HCT116 (cell line): ENCODE measurements around the gene CAV1. TPM values are rescaled to one million over a fixed set of nuclear protein-coding genes. Genes with fewer than 3 reads are reported as not detected.

ENCODE experiments used
- ATAC-seq: fragments of 200-7000 bp; cut with Tn5 transposase; 2 replicates; pipeline ENCODE4 v1.9.1; 2020; ENCODE audit warnings: mild to moderate bottlenecking, moderate library complexity
- BruUV-seq: library from RNA; stranded (reverse); fragments of 400-500 nt; replicated peaks from 2 replicates; lab custom pipeline; 2021; lab: Mats Ljungman, UMichigan
- CTCF ChIA-PET: fragments of 300-600 bp; sonication (Branson Sonifier 250); formaldehyde crosslinking; loops from one replicate; lab custom pipeline; 2021; ENCODE audit warnings: antibody characterized with exemption; lab: Charles Lee
- POLR2A ChIA-PET: fragments of 300-600, 350-600 bp; sonication (Branson Sonifier 250); formaldehyde crosslinking; loops from one replicate; lab custom pipeline; 2021; ENCODE audit warnings: antibody characterized with exemption; lab: Charles Lee
- RAD21 ChIA-PET, 2 experiments: fragments of 300-600 bp; sonication (Branson Sonifier 250); formaldehyde crosslinking; loops; one replicate each; lab custom pipeline; 2023; ENCODE audit warnings: low total read pairs in 2 of 2; ENCODE audit not compliant: uncharacterized antibody in 2 of 2, unreplicated experiment in 2 of 2, low non-redundant PET in 1 of 2; lab: Charles Lee
- DNase-seq: peaks from one replicate; pipeline ENCODE4 v3.0.0-alpha.2; 2010; ENCODE audit warnings: low read depth, low spot score
- H2AFZ ChIP-seq: fragments of 200-600 bp; shearing (Covaris generic), sonication (generic); 2 replicates; pipeline ENCODE4 v1.6.1; 2017; ENCODE audit warnings: low read depth, mixed run types, mixed read lengths, antibody characterized with exemption, low read length; ENCODE audit not compliant: poor library complexity, severe bottlenecking
- H3K27ac ChIP-seq: 2 replicates; pipeline ENCODE4 v1.5.1; 2012; ENCODE audit warnings: low read depth, low read length
- H3K27me3 ChIP-seq: fragments of 200-600 bp; sonication (generic); 2 replicates; pipeline ENCODE4 v1.6.1; 2016; ENCODE audit warnings: mixed run types, low read length, mixed read lengths; ENCODE audit not compliant: insufficient read depth
- H3K36me3 ChIP-seq, 2 experiments: fragments of 200-500 bp in 1 of 2; fragments of 200-600 bp in 1 of 2; sonication (Bioruptor generic) in 1 of 2; sonication (generic) in 1 of 2; 2 replicates each; pipeline versions ENCODE4 v1.5.1 to v1.6.1; 2014 to 2016; ENCODE audit warnings: low read length in 2 of 2, inconsistent platforms in 1 of 2, mixed read lengths in 1 of 2, mixed run types in 1 of 2; ENCODE audit not compliant: insufficient read depth in 2 of 2, control insufficient read depth in 1 of 2
- H3K4me1 ChIP-seq, 2 experiments: fragments of 200-600 bp in 1 of 2; sonication (generic) in 1 of 2; 2 replicates each; pipeline versions ENCODE4 v1.5.1 to v1.6.1; 2012 to 2017; ENCODE audit warnings: low read length in 2 of 2, inconsistent platforms in 1 of 2, mild to moderate bottlenecking in 1 of 2, mixed read lengths in 1 of 2, mixed run types in 1 of 2, moderate library complexity in 1 of 2; ENCODE audit not compliant: insufficient read depth in 2 of 2, control insufficient read depth in 1 of 2
- H3K4me2 ChIP-seq: fragments of 200-600 bp; sonication (generic); 2 replicates; pipeline ENCODE4 v1.6.1; 2017; ENCODE audit warnings: mixed run types, low read length, mixed read lengths
- H3K4me3 ChIP-seq, 2 experiments: fragments of 200-600 bp in 1 of 2; sonication (generic) in 1 of 2; replicated peaks in 1 of 2; 2 replicates each; pipeline ENCODE4 v1.5.1; 2011 to 2016; ENCODE audit warnings: low read length in 2 of 2, control low read depth in 1 of 2, low read depth in 1 of 2, mild to moderate bottlenecking in 1 of 2, mixed read lengths in 1 of 2, mixed run types in 1 of 2
- H3K79me2 ChIP-seq: fragments of 200-600 bp; sonication (generic); 2 replicates; pipeline ENCODE4 v1.6.1; 2017; ENCODE audit warnings: mild to moderate bottlenecking, mixed run types, low read length, moderate library complexity, mixed read lengths; ENCODE audit not compliant: insufficient read depth
- H3K9ac ChIP-seq: fragments of 200-600 bp; sonication (generic); 2 replicates; pipeline ENCODE4 v1.6.1; 2016; ENCODE audit warnings: low read length, mixed read lengths
- H3K9me2 ChIP-seq: fragments of 200-600 bp; sonication (generic), shearing (Covaris generic); 2 replicates; pipeline ENCODE4 v1.6.1; 2017; ENCODE audit warnings: mixed run types, mild to moderate bottlenecking, moderate library complexity; ENCODE audit not compliant: insufficient read depth
- H3K9me3 ChIP-seq, 2 experiments: fragments of 200-500 bp in 1 of 2; fragments of 200-600 bp in 1 of 2; sonication (Bioruptor generic) in 1 of 2; sonication (generic) in 1 of 2; 2 replicates each; pipeline ENCODE4 v1.6.1; 2014 to 2017; ENCODE audit warnings: low read length in 2 of 2, mixed read lengths in 2 of 2, inconsistent platforms in 1 of 2, low read depth in 1 of 2, mild to moderate bottlenecking in 1 of 2, mixed run types in 1 of 2, moderate library complexity in 1 of 2; ENCODE audit not compliant: control insufficient read depth in 1 of 2, insufficient read depth in 1 of 2
- H4K20me1 ChIP-seq: fragments of 200-600 bp; sonication (generic), shearing (Covaris generic); 2 replicates; pipeline ENCODE4 v1.6.1; 2017; ENCODE audit warnings: mixed run types, mild to moderate bottlenecking, moderate library complexity; ENCODE audit not compliant: insufficient read depth
- CBX3 ChIP-seq: IDR thresholded peaks from 2 replicates; pipeline ENCODE4 v1.6.1; 2012; ENCODE audit warnings: low read depth
- ELF1 ChIP-seq: IDR thresholded peaks from 2 replicates; pipeline ENCODE4 v1.6.1; 2012; ENCODE audit warnings: low read depth, borderline replicate concordance
- FOSL1 ChIP-seq: IDR thresholded peaks from 2 replicates; pipeline ENCODE4 v1.6.1; 2012; ENCODE audit warnings: low read depth
- MAX ChIP-seq: IDR thresholded peaks from 2 replicates; pipeline ENCODE4 v1.6.1; 2012
- REST ChIP-seq: IDR thresholded peaks from 2 replicates; pipeline ENCODE4 v1.6.1; 2012; ENCODE audit warnings: low read depth
- SIN3A ChIP-seq: IDR thresholded peaks from 2 replicates; pipeline ENCODE4 v1.6.1; 2012; ENCODE audit warnings: low read depth
- YY1 ChIP-seq: IDR thresholded peaks from 2 replicates; pipeline ENCODE4 v1.6.1; 2011; ENCODE audit warnings: low read length, low read depth, moderate library complexity, mild to moderate bottlenecking; ENCODE audit not compliant: insufficient replicate concordance; ENCODE audit errors: extremely low read depth
- intact Hi-C: fragments of 100-400 bp; cut with micrococcal nuclease; formaldehyde crosslinking; loops from 2 replicates; pipeline ENCODE4 v1.10.0; 2022
- total RNA-seq: library from RNA; stranded (reverse); gene quantifications from one replicate; pipeline ENCODE4 v1.2.1, GENCODE V29; 2021; ENCODE audit not compliant: unreplicated experiment

The CAV1 gene
- total RNA-seq, 1 experiment from 2014 or later, result 298 TPM

- Histone ChIP-seq H2AFZ (peak overlapping the region; percentile 7), H3K9me3 (no peaks in the 10 kb centered on the region), H3K27me3 (no peaks in the 10 kb centered on the region), H3K9me2 (no peaks in the 10 kb centered on the region), H4K20me1 (no peaks in the 10 kb centered on the region), H3K79me2 (no peaks in the 10 kb centered on the region), H3K36me3 (no peaks in the 10 kb centered on the region), H3K4me1 (peaks cover 3 to 18% of the 10 kb centered on the region in 2 experiments; a peak in 1 of 4 replicates), H3K27ac (no peak overlapping the region), H3K4me2 (no peak overlapping the region), H3K9ac (no peak overlapping the region), H3K4me3 (no peak overlapping the region)
- ChIA-PET POLR2A (no interaction called here), RAD21 (interaction anchor here in 1 of 2 experiments (0.6 kb wide), 1 partner anchor 40 kb away, joined by 5 read pairs; no protein-coding TSS in a partner anchor), CTCF (no interaction called here)
- no peak for DNase-seq
- no TSS peak for BruUV-seq
- TF ChIP-seq MAX, result no peak
- no peak for TF ChIP-seq REST
- TF ChIP-seq SIN3A, result no peak
- no peak for TF ChIP-seq ELF1
- TF ChIP-seq FOSL1, result no peak
- TF ChIP-seq YY1, result no peak
- TF ChIP-seq CBX3, result no peak
- intact Hi-C loops, result no loop called here
- no peak for ATAC-seq
Observed at GRCh38 chr7:116566666-116567065, 41.8 kb downstream of the CAV1 start.
